Suprapubic skin (tissue), 4 donors: ENCODE measurements around the gene MOXD1. TPM values are rescaled to one million over a fixed set of nuclear protein-coding genes. Genes with fewer than 3 reads are reported as not detected.

Experiments
- DNase-seq, 2 donors: peaks; one replicate each; pipeline ENCODE4 v3.0.0-alpha.2; 2019; ENCODE audit warnings: low spot score in 2 of 2
- H3K27ac ChIP-seq: fragments of 200-600 bp; sonication (generic); one replicate; pipeline ENCODE4 v1.5.1; 2019
- H3K27me3 ChIP-seq: fragments of 200-600 bp; sonication (generic); one replicate; pipeline ENCODE4 v1.5.1; 2019
- H3K36me3 ChIP-seq: fragments of 200-600 bp; sonication (generic); one replicate; pipeline ENCODE4 v1.5.1; 2019
- H3K4me1 ChIP-seq: fragments of 200-600 bp; sonication (generic); one replicate; pipeline ENCODE4 v1.5.1; 2019
- H3K4me3 ChIP-seq: fragments of 200-600 bp; sonication (generic); one replicate; pipeline ENCODE4 v1.5.1; 2019; ENCODE audit warnings: mild to moderate bottlenecking
- H3K9me3 ChIP-seq: fragments of 200-600 bp; sonication (generic); one replicate; pipeline ENCODE4 v1.5.1; 2019
- EP300 ChIP-seq: sonication (generic); formaldehyde crosslinking; IDR thresholded peaks from one replicate; pipeline ENCODE4 v1.6.1; 2017; ENCODE audit warnings: antibody characterized with exemption
- POLR2A ChIP-seq, 2 donors: fragments of 450-650 bp; IDR thresholded peaks; one replicate each; pipeline ENCODE4 v1.6.1; 2017; ENCODE audit warnings: antibody characterized with exemption in 2 of 2, mild to moderate bottlenecking in 2 of 2, moderate library complexity in 2 of 2
- POLR2AphosphoS5 ChIP-seq, 3 donors: sonication (generic); formaldehyde crosslinking; IDR thresholded peaks; one replicate each; pipeline ENCODE4 v1.6.1; 2017; ENCODE audit warnings: antibody characterized with exemption in 3 of 3
- WGBS: methylation state at CpG from one replicate; pipeline ENCODE4 v1.1.5; 2018; 5-methylcytosine and 5-hydroxymethylcytosine counted together
- total RNA-seq, 4 donors: library from RNA; depleted of rRNA; stranded (reverse); fragments of >200 nt; gene quantifications; one replicate each; pipeline ENCODE4 v1.1.0, GENCODE V29; 2016
- TF ChIP-seq, protein P1 (sequence below), 2 donors: fragments of 200-600 bp in 1 of 2; fragments of 450-650 bp in 1 of 2; sonication (generic) in 1 of 2; IDR thresholded peaks; one replicate each; pipeline ENCODE4 v1.5.1; 2016 to 2019; ENCODE audit warnings: antibody characterized with exemption in 2 of 2, mild to moderate bottlenecking in 1 of 2, moderate library complexity in 1 of 2

MOXD1 gene
- total RNA-seq = 10 to 100 TPM; 16.7 to 25.9 (median 21.0) TPM

DNA sequence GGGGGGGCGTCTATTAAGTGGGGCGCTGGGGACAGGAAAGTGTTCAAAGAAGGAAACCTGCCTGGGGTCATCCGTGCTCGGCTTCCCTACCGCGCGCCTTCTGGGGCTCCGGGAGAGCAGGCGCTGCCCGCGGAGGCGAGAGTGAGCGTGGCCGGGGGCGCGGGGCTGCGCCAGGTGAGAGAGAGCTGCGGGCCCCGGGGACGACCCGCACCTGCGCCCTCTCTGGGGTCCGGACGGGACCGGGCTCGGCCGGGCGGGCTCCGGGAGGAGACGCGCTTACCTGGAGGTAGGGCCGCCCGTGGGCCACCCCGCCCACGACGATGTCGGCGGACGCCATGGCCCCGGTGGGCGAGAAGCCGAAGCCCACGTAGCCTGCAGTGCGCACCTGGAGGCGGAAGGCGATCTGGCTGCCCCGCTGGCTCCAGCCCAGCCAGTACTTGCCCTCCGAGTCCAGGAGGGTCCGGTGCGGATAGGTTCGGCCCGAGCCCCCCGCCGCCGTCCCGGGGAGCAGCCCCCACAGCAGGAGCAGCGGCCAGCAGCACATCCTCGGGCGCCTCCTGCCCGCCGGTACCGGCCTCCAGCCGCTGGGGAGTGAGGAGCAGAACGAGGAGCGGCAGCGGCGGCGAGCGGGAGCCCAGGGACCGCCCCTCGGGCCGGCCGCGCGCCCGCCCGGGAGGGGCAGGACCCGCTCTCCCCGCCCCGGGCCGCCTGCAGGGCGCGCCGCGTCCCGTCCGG lies at the start of gene MOXD1:
Gene MOXD1, minus strand, starts transcription at position 593 of the 735 bp plus-strand sequence. Its CDS starts 49 bp downstream, at position 544.
- WGBS = 0% methylated on average over 8 of the region's 87 CpGs
- H3K9me3 ChIP-seq = no peaks in the 10 kb centered on the region
- peak within 1 kb of the TSS; percentile 90 for H3K4me3 ChIP-seq
- H3K4me1 ChIP-seq = peaks cover 17% of the 10 kb centered on the region
- peak within 1 kb of the TSS; percentile 38 for H3K27ac ChIP-seq
- TF ChIP-seq POLR2A (IDR thresholded peaks at IDR 0.05) (no peak), POLR2AphosphoS5 (IDR thresholded peaks at IDR 0.05) (no peak), EP300 (no peak)
- TF ChIP-seq, protein P1, sequence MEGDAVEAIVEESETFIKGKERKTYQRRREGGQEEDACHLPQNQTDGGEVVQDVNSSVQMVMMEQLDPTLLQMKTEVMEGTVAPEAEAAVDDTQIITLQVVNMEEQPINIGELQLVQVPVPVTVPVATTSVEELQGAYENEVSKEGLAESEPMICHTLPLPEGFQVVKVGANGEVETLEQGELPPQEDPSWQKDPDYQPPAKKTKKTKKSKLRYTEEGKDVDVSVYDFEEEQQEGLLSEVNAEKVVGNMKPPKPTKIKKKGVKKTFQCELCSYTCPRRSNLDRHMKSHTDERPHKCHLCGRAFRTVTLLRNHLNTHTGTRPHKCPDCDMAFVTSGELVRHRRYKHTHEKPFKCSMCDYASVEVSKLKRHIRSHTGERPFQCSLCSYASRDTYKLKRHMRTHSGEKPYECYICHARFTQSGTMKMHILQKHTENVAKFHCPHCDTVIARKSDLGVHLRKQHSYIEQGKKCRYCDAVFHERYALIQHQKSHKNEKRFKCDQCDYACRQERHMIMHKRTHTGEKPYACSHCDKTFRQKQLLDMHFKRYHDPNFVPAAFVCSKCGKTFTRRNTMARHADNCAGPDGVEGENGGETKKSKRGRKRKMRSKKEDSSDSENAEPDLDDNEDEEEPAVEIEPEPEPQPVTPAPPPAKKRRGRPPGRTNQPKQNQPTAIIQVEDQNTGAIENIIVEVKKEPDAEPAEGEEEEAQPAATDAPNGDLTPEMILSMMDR (IDR thresholded peaks at IDR 0.05) = no peak
- peak in 1 of 2 donors; percentile 65 for DNase-seq
- H3K27me3 ChIP-seq = peaks cover 22% of the 10 kb centered on the region
- H3K36me3 ChIP-seq = no peaks in the 10 kb centered on the region

DNA sequence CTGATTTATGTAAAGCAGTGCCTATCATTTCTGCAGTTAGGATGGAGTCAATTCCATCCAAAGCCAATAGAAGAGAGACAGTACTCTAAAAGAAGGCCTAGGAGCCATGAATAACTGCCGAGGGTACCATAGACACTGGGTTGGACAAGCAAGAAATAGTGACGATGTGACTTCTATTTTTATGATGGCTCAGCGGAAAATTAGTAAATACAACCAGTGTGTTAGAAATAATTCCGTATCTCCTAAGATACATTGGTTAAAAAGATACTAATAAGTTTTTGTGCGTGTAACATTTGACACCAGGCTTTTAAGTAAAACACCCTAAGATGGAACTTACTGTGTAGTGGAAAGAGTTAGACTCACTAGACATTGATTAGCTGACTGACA lies 45.6 kb upstream of the MOXD1 start:
- no peak overlapping the region for H3K4me3 ChIP-seq
- H3K36me3 ChIP-seq = peaks cover 3% of the 10 kb centered on the region
- peaks cover 5% of the 10 kb centered on the region for H3K9me3 ChIP-seq
- TF ChIP-seq, protein P1 (IDR thresholded peaks at IDR 0.05) = no peak
- no peak for TF ChIP-seq POLR2A (IDR thresholded peaks at IDR 0.05)
- TF ChIP-seq EP300 = no peak
- TF ChIP-seq POLR2AphosphoS5 (IDR thresholded peaks at IDR 0.05) = no peak
- no peak overlapping the region for H3K27ac ChIP-seq
- WGBS = 92% methylated on average over 5 of the region's 5 CpGs
- H3K4me1 ChIP-seq = no peaks in the 10 kb centered on the region
- DNase-seq = no peak
- H3K27me3 ChIP-seq = no peaks in the 10 kb centered on the region

DNA sequence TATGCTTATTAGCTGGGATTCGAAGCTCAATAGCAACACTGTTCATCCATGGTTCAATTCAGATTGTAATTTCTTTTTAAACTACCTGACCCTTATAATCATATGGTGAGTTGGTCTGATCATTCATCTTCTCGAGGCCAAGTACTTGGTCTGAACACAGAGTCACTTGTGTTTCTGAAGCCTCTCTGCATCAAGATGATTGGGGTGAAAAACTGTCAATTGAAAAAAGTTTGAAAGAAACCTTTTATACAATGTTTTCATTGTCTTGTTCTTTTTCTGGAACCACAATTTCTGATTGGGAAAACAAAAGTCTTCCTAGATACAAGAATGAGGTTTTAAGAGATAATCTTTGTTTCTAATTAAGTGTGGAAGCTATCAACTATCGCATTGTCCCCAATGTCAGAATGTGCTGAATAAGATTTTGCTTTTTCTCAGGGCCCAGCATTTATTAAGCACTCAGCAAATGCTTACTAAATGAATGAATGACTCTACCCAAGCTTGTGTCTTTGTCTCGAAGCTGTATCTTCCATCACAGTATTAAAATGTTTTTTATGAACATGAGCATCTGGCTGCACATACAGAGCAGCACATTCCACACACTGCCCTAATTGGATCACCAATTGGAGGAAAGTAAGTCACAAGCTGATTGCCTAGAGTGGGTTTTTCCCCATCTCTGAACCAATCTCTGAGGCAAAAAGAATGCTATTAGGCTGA lies 45.0 kb upstream of the MOXD1 start:
- no peak for DNase-seq
- Histone ChIP-seq H3K36me3 (peaks cover 3% of the 10 kb centered on the region), H3K4me1 (no peaks in the 10 kb centered on the region), H3K27me3 (no peaks in the 10 kb centered on the region), H3K27ac (no peak overlapping the region), H3K4me3 (no peak overlapping the region), H3K9me3 (peaks cover 7% of the 10 kb centered on the region)
- TF ChIP-seq EP300 = no peak
- TF ChIP-seq, protein P1 (IDR thresholded peaks at IDR 0.05) = no peak
- no peak for TF ChIP-seq POLR2AphosphoS5 (IDR thresholded peaks at IDR 0.05)
- no peak for TF ChIP-seq POLR2A (IDR thresholded peaks at IDR 0.05)
- 73% methylated on average over 4 of the region's 4 CpGs for WGBS

DNA sequence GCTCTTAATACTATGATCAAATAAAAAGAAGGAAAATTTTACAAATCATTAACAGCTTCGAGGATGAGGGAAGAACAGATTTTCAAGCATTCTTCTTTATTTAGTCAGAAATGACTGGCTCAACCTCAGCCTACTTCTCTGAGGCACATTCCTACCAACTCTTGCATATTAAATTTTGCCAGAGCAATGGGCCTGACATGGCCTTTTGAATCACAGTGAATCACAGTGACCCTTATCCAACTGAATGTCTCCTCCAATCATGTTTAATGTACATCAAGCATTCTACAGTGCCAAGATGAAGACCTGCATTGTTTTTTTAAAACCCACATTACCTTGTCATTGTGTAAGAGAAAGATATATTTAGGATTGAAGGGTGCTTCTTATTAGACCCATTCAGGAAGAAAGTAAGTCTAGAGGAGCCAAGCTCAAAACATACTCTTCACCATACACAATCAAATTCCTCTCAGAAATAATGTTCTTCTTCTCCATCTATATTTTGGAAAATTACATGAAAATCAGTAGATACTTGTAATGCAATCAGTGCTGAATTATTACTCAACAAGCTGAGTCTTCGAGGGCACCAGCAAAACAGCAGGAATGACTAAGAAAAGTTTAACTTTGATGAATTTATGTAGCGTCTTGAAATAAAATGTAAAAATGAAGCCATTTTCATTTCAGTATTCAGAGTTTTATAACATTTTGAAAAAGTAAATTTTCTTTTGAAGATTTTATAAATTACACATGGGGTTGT lies 44.1 kb upstream of the MOXD1 start:
- no peaks in the 10 kb centered on the region for H3K4me1 ChIP-seq
- TF ChIP-seq EP300 (no peak), POLR2A (IDR thresholded peaks at IDR 0.05) (no peak), POLR2AphosphoS5 (IDR thresholded peaks at IDR 0.05) (no peak)
- TF ChIP-seq, protein P1 (IDR thresholded peaks at IDR 0.05) = no peak
- no peak overlapping the region for H3K27ac ChIP-seq
- H3K27me3 ChIP-seq = no peaks in the 10 kb centered on the region
- no peaks in the 10 kb centered on the region for H3K36me3 ChIP-seq
- WGBS = 73% methylated on average over 3 of the region's 3 CpGs
- no peak for DNase-seq
- peaks cover 7% of the 10 kb centered on the region for H3K9me3 ChIP-seq
- H3K4me3 ChIP-seq = no peak overlapping the region

DNA sequence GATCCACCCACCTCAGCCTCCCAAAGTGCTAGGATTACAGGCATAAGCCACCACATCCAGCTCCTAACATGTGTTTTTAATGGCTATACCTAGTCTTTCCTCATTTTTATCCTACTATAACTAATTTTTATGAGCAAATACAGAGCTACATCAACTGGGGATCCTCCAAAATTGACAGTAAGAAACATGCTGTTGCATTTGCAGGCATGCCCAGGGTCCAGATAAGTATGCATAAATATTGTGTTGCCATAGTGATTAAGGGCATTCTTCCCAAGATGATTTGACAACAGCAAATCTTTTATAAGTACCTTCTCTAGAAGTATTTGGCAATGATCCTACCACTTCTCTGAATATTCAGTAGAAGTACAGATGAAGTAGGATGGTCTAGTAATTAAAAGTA lies 41.9 kb upstream of the MOXD1 start:
- H3K4me1 ChIP-seq = no peaks in the 10 kb centered on the region
- no peaks in the 10 kb centered on the region for H3K36me3 ChIP-seq
- no peak overlapping the region for H3K27ac ChIP-seq
- H3K27me3 ChIP-seq = no peaks in the 10 kb centered on the region
- peaks cover 7% of the 10 kb centered on the region for H3K9me3 ChIP-seq
- TF ChIP-seq POLR2AphosphoS5 (IDR thresholded peaks at IDR 0.05) = no peak
- TF ChIP-seq POLR2A (IDR thresholded peaks at IDR 0.05) = no peak
- TF ChIP-seq EP300 = no peak
- TF ChIP-seq, protein P1 (IDR thresholded peaks at IDR 0.05) = no peak
- DNase-seq = no peak
- H3K4me3 ChIP-seq = no peak overlapping the region
